Measurements from ENCODE around the gene IFFO2.

DNA sequence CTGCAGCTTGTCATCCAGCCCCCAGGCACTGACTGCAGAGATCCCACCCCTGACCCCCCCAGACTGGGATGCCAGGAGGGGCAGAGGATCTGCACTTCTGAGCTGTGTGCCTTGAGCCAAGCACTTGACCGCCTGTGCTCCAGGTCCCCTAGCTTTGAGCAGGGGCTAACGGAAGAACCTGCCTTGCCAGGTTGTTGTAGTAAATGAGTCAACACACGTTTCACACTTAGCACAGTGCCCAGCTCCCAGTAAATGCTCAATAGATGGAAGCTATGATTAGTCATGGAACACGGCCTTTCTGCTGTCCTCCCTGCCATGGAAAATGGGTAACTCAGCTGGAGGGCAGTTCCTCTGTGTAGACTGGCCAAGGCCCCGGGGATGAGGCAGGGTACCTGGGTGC lies 24.1 kb downstream of the IFFO2 start:
- TF ChIP-seq NFRKB (IDR thresholded peaks at IDR 0.05) (no peak), ZNF160 (CRISPR knock-in tag; IDR thresholded peaks at IDR 0.05) (no peak), KDM5A (IDR thresholded peaks at IDR 0.05; ENCODE audit: borderline replicate concordance, low read length) (no peak), GPN1 (CRISPR knock-in tag; IDR thresholded peaks at IDR 0.05; ENCODE audit: borderline replicate concordance) (no peak), FLYWCH1 (CRISPR knock-in tag; IDR thresholded peaks at IDR 0.05) (no peak), ZNF431 (CRISPR knock-in tag; IDR thresholded peaks at IDR 0.05; ENCODE audit: borderline replicate concordance, low read depth) (no peak)
- TF ChIP-seq, protein P1, sequence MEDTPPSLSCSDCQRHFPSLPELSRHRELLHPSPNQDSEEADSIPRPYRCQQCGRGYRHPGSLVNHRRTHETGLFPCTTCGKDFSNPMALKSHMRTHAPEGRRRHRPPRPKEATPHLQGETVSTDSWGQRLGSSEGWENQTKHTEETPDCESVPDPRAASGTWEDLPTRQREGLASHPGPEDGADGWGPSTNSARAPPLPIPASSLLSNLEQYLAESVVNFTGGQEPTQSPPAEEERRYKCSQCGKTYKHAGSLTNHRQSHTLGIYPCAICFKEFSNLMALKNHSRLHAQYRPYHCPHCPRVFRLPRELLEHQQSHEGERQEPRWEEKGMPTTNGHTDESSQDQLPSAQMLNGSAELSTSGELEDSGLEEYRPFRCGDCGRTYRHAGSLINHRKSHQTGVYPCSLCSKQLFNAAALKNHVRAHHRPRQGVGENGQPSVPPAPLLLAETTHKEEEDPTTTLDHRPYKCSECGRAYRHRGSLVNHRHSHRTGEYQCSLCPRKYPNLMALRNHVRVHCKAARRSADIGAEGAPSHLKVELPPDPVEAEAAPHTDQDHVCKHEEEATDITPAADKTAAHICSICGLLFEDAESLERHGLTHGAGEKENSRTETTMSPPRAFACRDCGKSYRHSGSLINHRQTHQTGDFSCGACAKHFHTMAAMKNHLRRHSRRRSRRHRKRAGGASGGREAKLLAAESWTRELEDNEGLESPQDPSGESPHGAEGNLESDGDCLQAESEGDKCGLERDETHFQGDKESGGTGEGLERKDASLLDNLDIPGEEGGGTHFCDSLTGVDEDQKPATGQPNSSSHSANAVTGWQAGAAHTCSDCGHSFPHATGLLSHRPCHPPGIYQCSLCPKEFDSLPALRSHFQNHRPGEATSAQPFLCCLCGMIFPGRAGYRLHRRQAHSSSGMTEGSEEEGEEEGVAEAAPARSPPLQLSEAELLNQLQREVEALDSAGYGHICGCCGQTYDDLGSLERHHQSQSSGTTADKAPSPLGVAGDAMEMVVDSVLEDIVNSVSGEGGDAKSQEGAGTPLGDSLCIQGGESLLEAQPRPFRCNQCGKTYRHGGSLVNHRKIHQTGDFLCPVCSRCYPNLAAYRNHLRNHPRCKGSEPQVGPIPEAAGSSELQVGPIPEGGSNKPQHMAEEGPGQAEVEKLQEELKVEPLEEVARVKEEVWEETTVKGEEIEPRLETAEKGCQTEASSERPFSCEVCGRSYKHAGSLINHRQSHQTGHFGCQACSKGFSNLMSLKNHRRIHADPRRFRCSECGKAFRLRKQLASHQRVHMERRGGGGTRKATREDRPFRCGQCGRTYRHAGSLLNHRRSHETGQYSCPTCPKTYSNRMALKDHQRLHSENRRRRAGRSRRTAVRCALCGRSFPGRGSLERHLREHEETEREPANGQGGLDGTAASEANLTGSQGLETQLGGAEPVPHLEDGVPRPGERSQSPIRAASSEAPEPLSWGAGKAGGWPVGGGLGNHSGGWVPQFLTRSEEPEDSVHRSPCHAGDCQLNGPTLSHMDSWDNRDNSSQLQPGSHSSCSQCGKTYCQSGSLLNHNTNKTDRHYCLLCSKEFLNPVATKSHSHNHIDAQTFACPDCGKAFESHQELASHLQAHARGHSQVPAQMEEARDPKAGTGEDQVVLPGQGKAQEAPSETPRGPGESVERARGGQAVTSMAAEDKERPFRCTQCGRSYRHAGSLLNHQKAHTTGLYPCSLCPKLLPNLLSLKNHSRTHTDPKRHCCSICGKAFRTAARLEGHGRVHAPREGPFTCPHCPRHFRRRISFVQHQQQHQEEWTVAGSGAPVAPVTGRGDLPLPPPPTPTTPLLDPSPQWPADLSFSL (CRISPR knock-in tag; IDR thresholded peaks at IDR 0.05) = no peak
